OCI-LY1 (cell line): ENCODE measurements around the gene TUBA4A.

Source experiments
- CTCF ChIP-seq: fragments of 200-600 bp; sonication (generic), shearing (Covaris generic); IDR thresholded peaks from 2 replicates; pipeline ENCODE4 v1.5.1; 2017; ENCODE audit warnings: mild to moderate bottlenecking, antibody characterized with exemption, low read length, moderate library complexity, mixed read lengths
- EZH2 ChIP-seq: fragments of 200-600 bp; sonication (generic), shearing (Covaris generic); IDR thresholded peaks from 2 replicates; pipeline ENCODE4 v1.8.0; 2017; ENCODE audit warnings: borderline replicate concordance, mixed run types, mild to moderate bottlenecking, antibody characterized with exemption, low read length, moderate library complexity, mixed read lengths

DNA sequence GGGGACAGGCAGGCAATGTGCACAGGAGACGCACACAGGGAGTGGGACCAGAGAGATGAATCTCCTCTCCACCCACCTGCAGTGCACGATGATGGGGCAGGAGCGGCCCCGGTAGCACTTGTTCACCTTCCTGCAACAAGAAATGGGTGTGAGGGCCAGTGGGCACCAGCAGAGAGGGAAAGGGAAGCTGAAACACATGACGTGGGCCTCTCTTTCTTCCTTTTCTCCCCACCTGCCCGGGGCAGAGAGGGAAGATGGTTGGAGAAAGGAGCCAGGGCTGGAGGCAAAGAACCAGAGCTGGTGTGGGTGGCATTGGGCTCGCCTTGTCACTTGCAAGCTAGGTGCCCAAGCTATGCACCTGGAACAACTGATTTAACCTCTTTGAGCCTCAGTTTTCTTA lies 37.7 kb upstream of the TUBA4A start:
- no peak for TF ChIP-seq CTCF
- no peak for TF ChIP-seq EZH2
